22Rv1 (cell line): Measurements from ENCODE around the gene RELL1.

ENCODE experiments used
- ZFX ChIP-seq: fragments of 450-650 bp; IDR thresholded peaks from 2 replicates; pipeline ENCODE4 v1.6.1; 2017; ENCODE audit warnings: antibody characterized with exemption, borderline replicate concordance
- TF ChIP-seq, protein P1 (sequence below): fragments of 450-650 bp; IDR thresholded peaks from 2 replicates; pipeline ENCODE4 v1.5.1; 2017; ENCODE audit warnings: mild to moderate bottlenecking

DNA sequence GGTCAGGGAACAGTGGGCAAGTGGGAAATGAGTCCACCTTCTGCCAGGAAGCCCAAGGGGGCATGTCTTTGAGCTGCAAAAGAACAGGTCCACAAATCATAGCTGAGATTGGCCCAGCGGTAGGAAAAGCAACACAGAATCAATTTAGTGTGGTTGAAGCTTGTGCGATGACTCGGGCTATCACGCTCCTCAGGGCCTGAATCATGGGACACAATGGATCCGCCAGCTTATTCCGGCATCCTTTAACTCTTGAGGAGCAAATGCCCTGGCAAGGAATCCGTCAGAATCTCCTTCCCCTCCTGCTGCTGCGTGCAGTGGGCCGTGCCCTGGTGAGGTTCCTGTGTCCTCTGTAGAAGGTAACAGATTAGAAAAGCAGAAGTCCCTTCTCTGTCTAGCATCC, 98.0 kb downstream of the RELL1 start:
- TF ChIP-seq, protein P1, sequence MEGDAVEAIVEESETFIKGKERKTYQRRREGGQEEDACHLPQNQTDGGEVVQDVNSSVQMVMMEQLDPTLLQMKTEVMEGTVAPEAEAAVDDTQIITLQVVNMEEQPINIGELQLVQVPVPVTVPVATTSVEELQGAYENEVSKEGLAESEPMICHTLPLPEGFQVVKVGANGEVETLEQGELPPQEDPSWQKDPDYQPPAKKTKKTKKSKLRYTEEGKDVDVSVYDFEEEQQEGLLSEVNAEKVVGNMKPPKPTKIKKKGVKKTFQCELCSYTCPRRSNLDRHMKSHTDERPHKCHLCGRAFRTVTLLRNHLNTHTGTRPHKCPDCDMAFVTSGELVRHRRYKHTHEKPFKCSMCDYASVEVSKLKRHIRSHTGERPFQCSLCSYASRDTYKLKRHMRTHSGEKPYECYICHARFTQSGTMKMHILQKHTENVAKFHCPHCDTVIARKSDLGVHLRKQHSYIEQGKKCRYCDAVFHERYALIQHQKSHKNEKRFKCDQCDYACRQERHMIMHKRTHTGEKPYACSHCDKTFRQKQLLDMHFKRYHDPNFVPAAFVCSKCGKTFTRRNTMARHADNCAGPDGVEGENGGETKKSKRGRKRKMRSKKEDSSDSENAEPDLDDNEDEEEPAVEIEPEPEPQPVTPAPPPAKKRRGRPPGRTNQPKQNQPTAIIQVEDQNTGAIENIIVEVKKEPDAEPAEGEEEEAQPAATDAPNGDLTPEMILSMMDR, result no peak
- TF ChIP-seq ZFX, result no peak
